GM19372 (cell line): ENCODE results near the gene TMEM242.
"Not testable (repeated sequence)": the region's sequence is repeated elsewhere in the genome, so short reads cannot be mapped to it uniquely, and the experiment has no call there.

Experiments
- ATAC-seq: cut with Tn5 transposase; IDR thresholded peaks from one replicate; pipeline ENCODE4 v1.9.1; 2021; ENCODE audit warnings: mild to moderate bottlenecking, low read depth, moderate library complexity; ENCODE audit not compliant: unreplicated experiment

Gene TMEM242

GRCh38 chr6:157325069-157325805 is 1.9 kb upstream of the TMEM242 start:
- no peak for ATAC-seq

DNA sequence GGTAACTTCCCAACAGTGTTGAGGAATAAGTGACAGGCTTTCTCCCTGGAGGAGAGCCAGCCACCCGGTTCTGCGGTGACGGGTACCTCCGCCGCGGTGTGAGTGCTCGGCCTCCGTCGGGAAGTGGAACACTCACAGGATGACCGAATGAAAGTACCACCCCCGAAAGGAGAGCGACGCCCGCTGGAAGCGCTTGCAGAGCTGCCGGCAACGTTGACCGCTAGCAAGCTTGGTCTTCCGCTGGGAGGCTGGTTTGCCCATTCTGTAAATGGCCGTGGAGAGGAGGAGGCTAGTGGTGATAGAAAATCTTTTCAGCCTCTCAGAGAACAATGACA is 614 bp upstream of the TMEM242 start:
- peak; percentile 19 for ATAC-seq

DNA sequence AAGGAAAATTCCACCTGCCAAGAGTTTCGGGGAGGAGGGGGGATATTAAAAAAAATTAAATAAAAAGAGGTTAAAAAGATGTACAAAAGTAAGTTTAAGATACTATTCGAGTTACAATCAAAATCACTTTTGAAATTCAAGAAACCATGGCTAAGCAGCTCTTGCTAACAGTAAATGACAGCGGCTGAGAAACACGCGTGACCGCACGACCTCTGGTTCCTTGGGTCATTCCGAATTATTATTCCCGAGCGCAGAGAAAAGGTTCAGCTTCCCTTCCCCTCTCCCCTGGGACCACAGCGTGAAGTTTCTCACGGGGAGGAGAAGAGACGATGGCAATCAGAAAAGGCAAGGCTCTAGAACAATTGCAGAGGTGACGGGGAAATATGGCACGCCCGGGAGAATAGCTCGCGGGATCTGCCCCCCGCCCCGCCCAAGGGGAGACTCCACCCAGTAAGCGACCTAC is 496 bp downstream of the TMEM242 start:
- ATAC-seq: no peak

DNA sequence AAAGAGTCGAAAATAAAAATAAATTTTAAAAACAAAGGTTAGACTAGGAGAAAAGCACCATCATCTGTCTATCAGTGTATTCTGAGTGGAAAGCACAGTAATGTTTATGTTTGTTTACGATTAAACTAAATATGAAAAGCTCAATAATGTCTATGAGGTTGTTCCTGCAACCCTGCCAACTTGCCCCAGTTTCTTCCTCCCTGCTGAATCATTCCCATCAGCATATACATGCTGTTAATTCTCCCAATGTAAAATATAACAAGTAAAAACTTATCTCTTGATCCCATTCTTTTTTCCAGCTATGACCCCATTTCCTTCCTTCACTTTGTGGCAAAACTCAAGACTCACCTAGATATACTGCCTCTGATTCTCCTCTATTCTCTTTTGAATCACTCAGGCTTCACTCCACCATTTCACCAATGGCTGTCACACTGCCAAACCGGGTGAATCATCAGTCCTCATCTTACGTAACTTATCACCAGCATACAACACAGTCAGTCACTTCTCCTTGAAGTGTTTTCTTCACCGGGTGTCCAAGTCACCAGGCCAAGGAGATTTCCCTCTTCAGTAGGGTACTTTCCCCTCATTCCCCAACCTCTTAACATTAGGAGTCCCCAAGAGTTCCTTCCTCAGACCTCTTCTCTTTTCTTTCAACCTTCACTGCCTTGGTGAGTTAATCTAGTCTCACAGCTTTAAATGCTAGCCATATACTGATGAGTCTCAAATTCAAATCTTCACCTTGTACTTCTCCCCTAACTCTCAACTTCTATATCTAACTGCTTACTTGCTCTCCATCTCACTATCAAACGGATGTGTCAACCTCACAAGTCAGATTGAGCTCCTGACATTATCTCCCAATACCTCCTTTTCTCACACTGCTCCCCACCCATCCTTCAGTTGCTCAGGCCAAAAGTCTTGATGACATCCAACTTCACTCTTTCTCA is 6.2 kb downstream of the TMEM242 start:
- ATAC-seq: no peak

- ATAC-seq: peak; percentile 86
These were observed 8.5 kb downstream of the TMEM242 start for GRCh38 chr6:157314705-157315321.

DNA sequence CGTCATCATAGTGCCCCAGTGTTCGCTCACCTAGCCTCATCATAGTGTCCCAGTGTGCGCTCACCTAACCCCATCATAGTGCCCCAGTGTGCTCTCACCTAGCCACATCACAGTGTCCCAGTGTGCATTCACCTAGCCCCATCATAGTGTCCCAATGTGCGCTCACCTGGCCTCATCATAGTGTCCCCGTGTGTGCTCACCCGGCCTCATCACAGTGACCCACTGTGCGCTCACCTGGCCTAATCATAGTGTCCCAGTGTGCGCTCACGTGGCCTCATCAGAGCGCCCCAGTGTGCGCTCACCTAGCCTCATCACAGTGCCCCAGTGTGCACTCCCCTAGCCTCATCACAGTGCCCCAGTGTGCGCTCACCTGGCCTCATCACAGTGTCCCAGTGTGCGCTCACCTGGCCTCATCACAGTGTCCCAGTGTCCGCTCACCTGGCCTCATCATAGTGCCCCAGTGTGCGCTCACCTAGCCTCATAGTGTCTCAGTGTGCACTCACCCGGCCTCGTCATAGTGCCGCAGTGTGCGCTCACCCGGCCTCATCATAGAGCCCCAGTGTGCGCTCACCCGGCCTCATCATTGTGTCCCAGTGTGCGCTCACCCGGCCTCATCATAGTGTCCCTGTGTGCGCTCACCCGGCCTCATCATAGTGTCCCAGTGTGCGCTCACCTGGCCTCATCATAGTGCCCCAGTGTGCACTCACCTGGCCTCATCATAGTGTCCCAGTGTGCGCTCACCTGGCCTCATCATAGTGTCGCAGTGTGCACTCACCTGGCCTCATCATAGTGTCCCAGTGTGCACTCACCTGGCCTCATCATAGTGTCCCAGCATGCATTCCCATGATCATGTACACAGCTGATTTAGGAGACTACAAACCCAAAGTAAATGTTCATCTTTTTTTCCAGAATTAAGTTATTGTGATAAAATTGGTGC is 9.5 kb downstream of the TMEM242 start:
- ATAC-seq: no peak

DNA sequence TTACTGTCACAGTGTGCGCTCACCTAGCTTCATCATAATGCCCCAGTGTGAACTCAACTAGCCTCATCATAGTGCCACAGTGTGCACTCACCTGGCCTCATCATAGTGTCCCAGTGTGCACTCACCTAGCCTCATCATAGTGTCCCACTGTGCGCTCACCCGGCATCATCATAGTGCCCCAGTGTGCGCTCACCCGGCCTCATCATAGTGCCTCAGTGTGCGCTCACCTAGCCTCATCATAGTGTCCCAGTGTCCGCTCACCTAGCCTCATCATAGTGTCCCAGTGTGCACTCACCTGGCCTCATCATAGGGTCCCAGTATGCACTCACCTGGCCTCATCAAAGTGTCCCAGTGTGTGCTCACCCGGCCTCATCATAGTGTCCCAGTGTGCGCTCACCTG is 10.6 kb downstream of the TMEM242 start:
- ATAC-seq: no peak

DNA sequence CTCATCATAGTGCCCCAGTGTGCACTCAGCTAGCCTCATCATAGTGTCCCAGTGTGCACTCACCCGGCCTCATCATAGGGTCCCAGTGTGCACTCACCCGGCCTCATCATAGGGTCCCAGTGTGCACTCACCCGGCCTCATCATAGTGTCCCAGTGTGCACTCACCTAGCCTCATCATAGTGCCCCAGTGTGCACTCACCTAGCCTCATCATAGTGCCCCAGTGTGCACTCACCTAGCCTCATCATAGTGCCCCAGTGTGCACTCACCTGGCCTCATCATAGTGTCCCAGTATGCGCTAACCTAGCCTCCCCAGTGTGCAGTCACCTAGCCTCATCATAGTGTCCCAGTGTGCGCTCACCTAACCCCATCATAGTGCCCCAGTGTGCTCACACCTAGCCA is 12.6 kb downstream of the TMEM242 start:
- ATAC-seq: not testable (repeated sequence)

- no peak for ATAC-seq
These were observed 15.7 kb downstream of the TMEM242 start for GRCh38 chr6:157307661-157308060.

DNA sequence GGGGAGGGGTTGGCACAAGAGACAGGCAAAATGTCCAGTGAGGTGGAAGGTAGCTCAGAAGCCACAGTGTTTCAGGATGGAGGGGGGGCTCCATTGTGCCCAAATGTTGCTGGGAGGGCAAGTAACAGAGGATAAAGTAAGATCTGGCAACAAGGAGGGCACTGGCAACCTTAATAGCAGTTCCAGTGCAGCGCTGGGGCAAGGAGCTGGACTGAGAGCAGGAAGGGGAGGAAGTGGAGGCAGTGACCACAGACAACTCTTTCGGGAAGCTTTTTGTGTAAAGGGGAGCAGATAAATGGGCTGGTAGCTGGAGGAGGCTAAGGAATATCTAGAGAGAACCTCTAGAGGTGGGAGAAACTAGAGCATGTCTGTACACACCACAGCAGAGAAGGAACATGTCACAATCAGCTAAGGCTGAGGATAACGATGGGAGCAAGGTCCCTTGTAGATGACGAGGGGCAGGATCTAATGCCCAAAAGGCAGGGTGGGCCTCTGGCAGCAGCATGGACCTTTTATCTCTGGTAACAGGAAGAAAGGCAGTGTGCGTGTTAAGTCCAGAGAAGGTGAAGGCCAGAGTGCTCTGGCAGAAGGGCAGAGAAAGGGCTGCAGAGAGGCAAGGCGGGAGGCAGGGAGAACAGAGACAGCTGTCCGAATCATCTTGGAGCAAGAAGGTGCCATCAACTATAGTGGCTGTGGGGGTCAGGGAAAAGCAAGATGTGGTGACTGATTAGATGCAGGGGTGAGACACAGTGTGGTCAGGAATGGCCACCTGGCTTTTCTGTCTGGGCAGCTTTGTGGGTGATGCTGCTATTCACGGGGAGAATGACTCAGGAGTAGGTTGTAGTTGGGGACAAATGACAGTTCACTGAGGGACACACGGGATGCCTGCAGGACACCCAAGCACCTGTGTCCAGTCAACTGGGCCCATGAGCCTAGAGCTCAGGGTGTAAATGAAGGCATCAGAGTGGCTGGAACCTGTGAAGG is 17.4 kb downstream of the TMEM242 start:
- no peak for ATAC-seq

GRCh38 chr6:157304899-157305663 is 18.2 kb downstream of the TMEM242 start:
- no peak for ATAC-seq

- ATAC-seq: no peak
These were observed 20.6 kb downstream of the TMEM242 start for GRCh38 chr6:157302736-157303135.

DNA sequence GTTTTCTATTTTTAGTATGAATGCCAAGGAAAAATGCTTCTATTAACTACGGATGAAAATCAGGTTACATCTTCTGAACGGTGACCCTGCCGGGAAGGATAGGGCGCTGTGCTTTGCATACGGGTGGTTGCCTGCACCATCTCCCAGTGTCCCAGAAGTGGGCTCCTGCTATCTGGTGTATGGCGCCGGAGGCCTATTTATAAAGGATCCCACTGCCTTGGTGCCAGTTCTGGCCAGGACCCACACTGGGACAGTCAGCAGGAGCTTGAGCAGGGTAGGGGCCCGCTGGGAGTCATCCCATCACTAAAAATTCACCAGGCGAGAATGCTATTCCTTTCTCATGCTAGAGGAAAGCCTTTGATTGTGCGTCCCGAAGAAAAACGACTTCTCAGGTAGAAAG is 22.9 kb downstream of the TMEM242 start:
- ATAC-seq: no peak

- no peak for ATAC-seq
These were observed 23.3 kb downstream of the TMEM242 start for GRCh38 chr6:157300006-157300405.

DNA sequence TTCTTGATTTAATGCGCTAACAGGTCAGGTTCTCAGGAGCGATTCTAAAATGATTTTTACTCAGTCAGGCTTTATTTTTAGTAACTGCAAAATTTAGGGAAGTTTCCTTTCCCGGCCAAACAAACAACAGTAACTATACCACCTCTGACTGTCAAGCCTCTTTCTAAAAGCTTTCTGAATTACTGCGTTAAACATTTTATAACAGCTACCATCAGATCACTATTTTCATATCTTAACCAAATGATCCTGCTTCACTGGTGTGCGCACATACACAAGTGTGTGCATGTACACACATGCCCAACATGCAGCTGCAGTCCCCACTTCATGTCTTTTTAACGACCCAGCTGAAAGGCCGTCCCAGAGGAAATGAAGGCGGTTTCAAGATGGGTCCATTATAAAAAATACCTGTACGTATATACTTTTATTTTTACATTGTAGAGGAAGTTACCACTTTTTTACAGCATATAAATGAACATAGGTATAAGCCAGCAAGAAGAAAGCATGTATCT is 25.0 kb downstream of the TMEM242 start:
- ATAC-seq: no peak

GRCh38 chr6:157294654-157295053 is 28.7 kb downstream of the TMEM242 start:
- ATAC-seq: no peak

- ATAC-seq: no peak
These were observed 29.5 kb downstream of the TMEM242 start for GRCh38 chr6:157293780-157294179.

GRCh38 chr6:157292202-157292601 is 31.1 kb downstream of the TMEM242 start:
- no peak for ATAC-seq
